GM18861 (cell line): Measurements from ENCODE around the gene GATA1.
"Not testable (repeated sequence)": the region's sequence is repeated elsewhere in the genome, so short reads cannot be mapped to it uniquely, and the experiment has no call there.

ENCODE experiments used
- ATAC-seq: cut with Tn5 transposase; IDR thresholded peaks from one replicate; pipeline ENCODE4 v1.9.1; 2021; ENCODE audit not compliant: unreplicated experiment

GATA1 gene

GRCh38 chrX:48806081-48806480 is 19.7 kb downstream of the GATA1 start:
- no peak for ATAC-seq

GRCh38 chrX:48813644-48814043 is 27.3 kb downstream of the GATA1 start:
- no peak for ATAC-seq

GRCh38 chrX:48814722-48815121 is 28.3 kb downstream of the GATA1 start:
- ATAC-seq: no peak

GRCh38 chrX:48815266-48815665 is 28.9 kb downstream of the GATA1 start:
- no peak for ATAC-seq

GRCh38 chrX:48816014-48816810 is 29.8 kb downstream of the GATA1 start:
- no peak for ATAC-seq

- no peak for ATAC-seq
These were observed 31.7 kb downstream of the GATA1 start for GRCh38 chrX:48818098-48818497.

- no peak for ATAC-seq
These were observed 32.5 kb downstream of the GATA1 start for GRCh38 chrX:48818866-48819265.

GRCh38 chrX:48819394-48819793 is 33.0 kb downstream of the GATA1 start:
- ATAC-seq: not testable (repeated sequence)

GRCh38 chrX:48823053-48823452 is 36.7 kb downstream of the GATA1 start:
- ATAC-seq: no peak

- no peak for ATAC-seq
These were observed 37.7 kb downstream of the GATA1 start for GRCh38 chrX:48824066-48824465.

- ATAC-seq: no peak
These were observed 39.9 kb downstream of the GATA1 start, which contains the start of gene ERAS for GRCh38 chrX:48826135-48826875. ERAS (plus strand) TSS chrX:48826513; CDS start chrX:48829124, 2,611 bp downstream.

- ATAC-seq: no peak
These were observed 40.7 kb downstream of the GATA1 start for GRCh38 chrX:48826876-48827653.

GRCh38 chrX:48827654-48827968 is 41.2 kb downstream of the GATA1 start:
- ATAC-seq: no peak

GRCh38 chrX:48829016-48829735 is 42.8 kb downstream of the GATA1 start:
- no peak for ATAC-seq

GRCh38 chrX:48831136-48831908 is 44.9 kb downstream of the GATA1 start:
- ATAC-seq: no peak

GRCh38 chrX:48831909-48832291 is 45.5 kb downstream of the GATA1 start:
- ATAC-seq: no peak

GRCh38 chrX:48833542-48834138 is 47.2 kb downstream of the GATA1 start:
- no peak for ATAC-seq

GRCh38 chrX:48834383-48834709 is 48.0 kb downstream of the GATA1 start:
- no peak for ATAC-seq

- ATAC-seq: no peak
These were observed 49.3 kb downstream of the GATA1 start, which contains the start of gene PCSK1N for GRCh38 chrX:48835524-48836329. PCSK1N (minus strand) TSS chrX:48835610; CDS start chrX:48835532, 78 bp downstream.
